Heart right ventricle (tissue), 16 donors: ENCODE data around the gene REEP1. TPM values are rescaled to one million over a fixed set of nuclear protein-coding genes. Genes with fewer than 3 reads are reported as not detected.

ENCODE experiments used
- ATAC-seq, 8 donors: fragments of 200-7000 bp; cut with Tn5 transposase; one replicate each; pipeline ENCODE4 v1.9.1; 2020; ENCODE audit warnings: mild to moderate bottlenecking in 8 of 8, moderate library complexity in 8 of 8, moderate number of reproducible peaks in 1 of 8
- DNase-seq, 2 donors: peaks; one replicate each; pipeline ENCODE4 v3.0.0-alpha.2; 2020
- H3K27ac ChIP-seq, 10 donors: fragments of 200-600 bp; sonication (generic) in 2 of 10; one replicate each; pipeline versions ENCODE4 v1.5.0 to v1.8.0; 2020 to 2022; ENCODE audit warnings: mild to moderate bottlenecking in 3 of 10
- H3K27me3 ChIP-seq, 7 donors: fragments of 200-600 bp; one replicate each; pipeline ENCODE4 v1.8.0; 2021 to 2022; ENCODE audit warnings: mild to moderate bottlenecking in 2 of 7
- H3K36me3 ChIP-seq, 9 donors: fragments of 200-600 bp; sonication (generic) in 1 of 9; one replicate each; pipeline versions ENCODE4 v1.5.0 to v1.8.0; 2020 to 2022; ENCODE audit warnings: mild to moderate bottlenecking in 2 of 9
- H3K4me1 ChIP-seq, 9 donors: fragments of 200-600 bp; sonication (generic) in 1 of 9; one replicate each; pipeline versions ENCODE4 v1.5.0 to v1.8.0; 2020 to 2022; ENCODE audit warnings: mild to moderate bottlenecking in 4 of 9
- H3K4me3 ChIP-seq, 10 donors: fragments of 200-600 bp; sonication (generic) in 2 of 10; one replicate each; pipeline versions ENCODE4 v1.5.0 to v1.8.0; 2020 to 2022; ENCODE audit warnings: mild to moderate bottlenecking in 7 of 10, moderate library complexity in 2 of 10
- H3K9me3 ChIP-seq, 11 donors: fragments of 200-600 bp in 10 of 11; sonication (generic) in 2 of 11; one replicate each; pipeline versions ENCODE4 v1.5.0 to v1.8.0; 2013 to 2022; ENCODE audit warnings: mild to moderate bottlenecking in 2 of 11, control low read depth in 1 of 11, moderate library complexity in 1 of 11
- CTCF ChIP-seq, 9 donors: fragments of 200-600 bp; sonication (generic) in 2 of 9; IDR thresholded peaks; one replicate each; pipeline versions ENCODE4 v1.5.0 to v1.8.0; 2021 to 2022; ENCODE audit warnings: antibody characterized with exemption in 9 of 9, mild to moderate bottlenecking in 5 of 9, moderate library complexity in 1 of 9
- WGBS, 2 donors: extraction: QIAGEN DNeasy Blood & Tissue Kit; methylation state at CpG; one replicate each; pipeline ENCODE4 v1.1.7; 2013; ENCODE audit warnings: inconsistent platforms in 1 of 2; 5-methylcytosine and 5-hydroxymethylcytosine counted together
- intact Hi-C, 10 donors: fragments of 100-400 bp; cut with DNase I; formaldehyde crosslinking; loops; one replicate each; pipeline versions ENCODE4 v1.11.1 to v1.14.2; 2022
- polyA plus RNA-seq, 2 donors: library from polyadenylated mRNA; stranded (reverse); fragments of 200-250 nt; gene quantifications; one replicate each; pipeline ENCODE4 v1.2.3, GENCODE V29; 2013
- total RNA-seq, 10 donors: library from RNA; stranded (reverse); fragmentation: NEBNext Ultra II Directional in 3 of 10; extraction: Animal tissue kit (Norgen Biotek cat#: 25700) in 3 of 10; gene quantifications; one replicate each; pipeline versions ENCODE4 v1.2.1 to v1.2.4, GENCODE V29; 2021 to 2023
- donor health status: Arrhythmogenic right ventricular cardiomyopathy.
- donor health status: ischemic (EF 13 %, LVEDD 7.1; RV severe dilation, severe dysfunction).
- donor health status: healthy with polysubstance abuse.
- donor health status: DM: no; HTN: yes; CAD: no.
- donor health status: DM: no; HTN: no; CAD: no.
- donor health status: ischemic (EF 25% LVEDD 6.9; RV normal size, moderate dysfunction).
- donor health status: ischemic (EF 25% LVEDD 5.7; RV mildly dilated, moderate dysfunction).
- donor health status: healthy.
- donor health status: DM: yes; HTN: yes; CAD: no.
- donor health status: Ischemic cardiomyopathy.
- donor health status: ischemic (EF 35%, LVEDD 5.7; RV mildly dilated, moderate dysfunction).
- donor health status: nonischemic (EF 11% LVEDD 7.7; RV severe dilation, severe dysfunction).
- donor health status: DM: yes; HTN: yes; CAD: no.
- donor health status: PGD.
- donor health status: ischemic (EF 29% LVEDD 5.4; RV normal size, mild dysfunction).
- donor health status: nonischemic (EF 23%, LVEDD 6.1; RV moderate dilation, normal function).

REEP1 gene
- total and polyA plus RNA-seq, 12 donors: 15.2 to 30.5 (median 25.6) TPM

GRCh38 chr2:86241611-86242010 lies 95.8 kb downstream of the REEP1 start:
- intact Hi-C loops: no loop called here
- no peaks in the 10 kb centered on the region for H3K36me3 ChIP-seq
- H3K9me3 ChIP-seq: peaks cover 0 to 6% (median 0%) of the 10 kb centered on the region in 11 donors
- no peak overlapping the region for H3K27ac ChIP-seq
- DNase-seq (no peak), ATAC-seq (no peak)
- peaks cover 0 to 19% (median 10%) of the 10 kb centered on the region in 9 donors for H3K4me1 ChIP-seq
- H3K27me3 ChIP-seq: no peaks in the 10 kb centered on the region
- no peak for TF ChIP-seq CTCF (IDR thresholded peaks at IDR 0.05)
- WGBS, 2 donors: 85 to 94% methylated on average over 6 of the region's 6 CpGs
- H3K4me3 ChIP-seq: no peak overlapping the region

- intact Hi-C loops: no loop called here
- Histone ChIP-seq H3K9me3 (peaks cover 0 to 6% (median 0%) of the 10 kb centered on the region in 11 donors), H3K27me3 (no peaks in the 10 kb centered on the region), H3K4me3 (no peak overlapping the region), H3K4me1 (peaks cover 0 to 31% (median 10%) of the 10 kb centered on the region in 9 donors), H3K27ac (no peak overlapping the region), H3K36me3 (no peaks in the 10 kb centered on the region)
- TF ChIP-seq CTCF (IDR thresholded peaks at IDR 0.05): no peak
- ATAC-seq (no peak), DNase-seq (no peak)
- 95 to 96% methylated on average over 14 of the region's 14 CpGs for WGBS, 2 donors
These were observed 97.2 kb downstream of the REEP1 start for GRCh38 chr2:86240251-86240650.

GRCh38 chr2:86239745-86240144 lies 97.7 kb downstream of the REEP1 start:
- Histone ChIP-seq H3K4me1 (peaks cover 0 to 36% (median 10%) of the 10 kb centered on the region in 9 donors), H3K27me3 (no peaks in the 10 kb centered on the region), H3K4me3 (no peak overlapping the region), H3K27ac (no peak overlapping the region), H3K36me3 (no peaks in the 10 kb centered on the region), H3K9me3 (peaks cover 0 to 6% (median 0%) of the 10 kb centered on the region in 11 donors)
- ATAC-seq (no peak), DNase-seq (no peak)
- TF ChIP-seq CTCF (IDR thresholded peaks at IDR 0.05): no peak
- intact Hi-C loops: no loop called here
- 92 to 96% methylated on average over 8 of the region's 8 CpGs for WGBS, 2 donors

GRCh38 chr2:86239326-86239725 lies 98.1 kb downstream of the REEP1 start:
- Histone ChIP-seq H3K27me3 (no peaks in the 10 kb centered on the region), H3K4me3 (no peak overlapping the region), H3K9me3 (peaks cover 0 to 1% (median 0%) of the 10 kb centered on the region in 11 donors), H3K4me1 (peaks cover 0 to 38% (median 10%) of the 10 kb centered on the region in 9 donors), H3K27ac (no peak overlapping the region), H3K36me3 (no peaks in the 10 kb centered on the region)
- ATAC-seq: peak in 2 of 8 donors; percentile 33 to 42
- WGBS, 2 donors: 56 to 71% methylated on average over 4 of the region's 4 CpGs
- intact Hi-C loops: no loop called here
- no peak for TF ChIP-seq CTCF (IDR thresholded peaks at IDR 0.05)
- no peak for DNase-seq
